T-helper 9 cell (primary cell): ENCODE results near the gene MRPS14.
A peak's percentile ranks its signal among the peaks of the same experiment; 100 is the strongest.

ENCODE experiments used
- DNase-seq: peaks from one replicate; pipeline ENCODE4 v3.0.0-alpha.2; 2020

MRPS14 gene

DNA sequence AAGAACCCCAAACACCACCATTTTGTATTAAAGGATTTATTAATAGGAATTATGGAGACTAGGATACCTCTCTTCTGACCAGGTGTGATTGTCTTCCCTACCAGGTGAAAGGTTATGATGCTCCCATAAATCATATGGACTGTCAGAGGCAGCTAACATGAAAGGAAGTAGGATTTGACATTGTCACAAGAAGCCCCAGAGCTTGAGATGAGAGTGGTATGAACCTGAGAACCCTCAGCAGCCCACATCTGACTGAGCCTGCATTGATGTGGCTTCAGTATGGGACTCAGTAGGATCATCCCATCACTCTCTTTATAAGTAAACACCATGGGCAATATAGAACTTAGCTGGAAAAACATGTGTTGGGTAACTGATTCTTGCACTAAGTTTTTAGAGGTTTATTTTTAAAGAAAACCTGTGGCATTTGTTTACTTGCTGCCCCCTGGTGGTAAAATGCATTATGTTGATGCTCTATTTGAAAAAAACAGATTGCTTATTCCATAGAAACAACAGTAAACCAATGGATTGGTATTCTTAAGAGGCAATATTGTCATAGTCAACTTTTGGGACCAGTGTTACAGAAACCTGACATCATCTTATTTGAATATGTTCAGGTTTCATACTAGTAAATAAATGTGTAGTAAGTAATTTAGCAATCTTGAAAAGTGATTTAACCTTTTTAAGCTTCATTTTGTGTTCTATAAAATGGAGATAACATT lies 40.1 kb downstream of the MRPS14 start:
- peak; percentile 34 for DNase-seq

GRCh38 chr1:174976436-174977108 lies 46.7 kb downstream of the MRPS14 start:
- no peak for DNase-seq

DNA sequence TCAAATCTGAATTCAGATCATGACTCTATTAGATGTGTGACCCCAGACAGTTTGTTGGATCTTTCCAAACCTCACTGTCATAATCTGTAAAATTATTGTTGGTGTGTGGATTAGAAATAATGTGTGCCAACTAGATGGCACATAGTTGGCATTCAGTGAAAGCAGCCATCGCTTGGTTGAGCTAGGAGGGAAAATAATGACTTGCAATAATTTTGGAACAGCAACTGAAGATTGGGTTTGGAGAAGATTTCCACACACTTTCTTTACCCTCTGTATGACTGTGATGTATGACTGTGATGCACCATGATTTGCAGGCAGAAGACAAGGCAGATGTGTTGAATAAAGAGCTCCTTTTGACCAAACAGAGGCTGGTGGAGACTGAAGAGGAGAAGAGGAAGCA lies 47.5 kb downstream of the MRPS14 start:
- no peak for DNase-seq

GRCh38 chr1:174974711-174975119 lies 48.5 kb downstream of the MRPS14 start:
- DNase-seq, result no peak

GRCh38 chr1:174971902-174972301 lies 51.3 kb downstream of the MRPS14 start:
- DNase-seq, result no peak

DNA sequence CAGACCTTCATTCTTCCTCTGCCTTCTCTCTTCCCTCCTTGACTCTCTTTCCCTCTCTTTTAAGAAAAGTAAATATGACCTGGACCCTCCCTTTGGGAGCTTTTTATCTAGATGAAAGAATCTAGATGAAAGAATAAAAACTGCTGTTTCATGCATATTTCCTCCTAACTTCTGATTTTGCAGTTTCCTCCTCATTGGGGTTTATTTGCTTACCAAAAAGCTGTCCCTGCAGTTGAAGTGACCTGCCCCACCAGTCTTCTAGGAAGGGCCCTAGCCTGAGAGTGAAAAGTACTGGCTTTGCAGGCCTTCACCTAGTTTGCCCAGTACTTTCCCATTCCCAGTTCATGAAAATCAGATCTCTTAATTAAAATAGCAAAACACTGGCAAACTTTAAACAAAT lies 51.8 kb downstream of the MRPS14 start:
- DNase-seq, result no peak

DNA sequence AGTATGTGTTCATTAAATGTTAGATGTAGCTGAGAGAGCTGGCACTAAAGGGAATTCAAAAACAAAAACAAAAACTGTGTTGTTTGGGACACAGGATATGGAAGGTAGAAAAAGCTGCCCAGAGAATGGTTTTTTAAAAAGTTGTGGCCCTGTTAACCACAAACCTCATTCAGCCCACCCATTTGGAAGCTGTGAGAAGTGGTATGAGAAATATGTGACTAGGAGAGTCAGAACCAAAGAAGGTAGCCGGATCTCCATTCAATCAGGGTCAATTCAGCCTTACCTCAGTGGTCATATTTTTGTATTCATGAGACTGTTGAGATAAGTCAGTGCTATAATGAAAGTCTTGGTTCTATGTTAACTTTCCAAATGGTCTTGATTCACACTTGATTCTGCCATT lies 53.2 kb downstream of the MRPS14 start:
- no peak for DNase-seq

DNA sequence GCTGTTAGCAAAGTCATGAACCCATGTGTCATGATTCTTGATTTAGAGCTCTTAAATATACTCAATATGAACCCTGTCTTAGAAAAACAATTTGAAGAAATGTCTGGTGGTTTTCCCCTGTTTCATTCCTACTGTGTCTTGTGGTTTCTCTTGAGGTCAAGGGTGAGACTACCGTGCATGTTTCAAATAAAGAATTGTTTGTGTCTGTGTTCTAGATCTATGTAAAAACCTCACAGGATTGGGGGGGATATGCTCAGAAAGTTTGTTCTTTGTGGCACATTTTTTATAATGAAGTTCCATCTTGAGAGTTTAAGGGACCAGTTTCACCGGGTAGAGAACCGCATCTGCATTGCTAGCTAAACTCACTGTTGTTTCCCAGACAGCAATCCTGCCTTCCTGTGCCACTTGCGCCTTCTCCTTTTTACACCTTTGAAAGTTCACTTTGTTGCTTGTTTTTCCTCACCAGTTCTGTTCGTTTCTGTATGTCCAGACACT lies 54.4 kb downstream of the MRPS14 start:
- DNase-seq, result no peak

DNA sequence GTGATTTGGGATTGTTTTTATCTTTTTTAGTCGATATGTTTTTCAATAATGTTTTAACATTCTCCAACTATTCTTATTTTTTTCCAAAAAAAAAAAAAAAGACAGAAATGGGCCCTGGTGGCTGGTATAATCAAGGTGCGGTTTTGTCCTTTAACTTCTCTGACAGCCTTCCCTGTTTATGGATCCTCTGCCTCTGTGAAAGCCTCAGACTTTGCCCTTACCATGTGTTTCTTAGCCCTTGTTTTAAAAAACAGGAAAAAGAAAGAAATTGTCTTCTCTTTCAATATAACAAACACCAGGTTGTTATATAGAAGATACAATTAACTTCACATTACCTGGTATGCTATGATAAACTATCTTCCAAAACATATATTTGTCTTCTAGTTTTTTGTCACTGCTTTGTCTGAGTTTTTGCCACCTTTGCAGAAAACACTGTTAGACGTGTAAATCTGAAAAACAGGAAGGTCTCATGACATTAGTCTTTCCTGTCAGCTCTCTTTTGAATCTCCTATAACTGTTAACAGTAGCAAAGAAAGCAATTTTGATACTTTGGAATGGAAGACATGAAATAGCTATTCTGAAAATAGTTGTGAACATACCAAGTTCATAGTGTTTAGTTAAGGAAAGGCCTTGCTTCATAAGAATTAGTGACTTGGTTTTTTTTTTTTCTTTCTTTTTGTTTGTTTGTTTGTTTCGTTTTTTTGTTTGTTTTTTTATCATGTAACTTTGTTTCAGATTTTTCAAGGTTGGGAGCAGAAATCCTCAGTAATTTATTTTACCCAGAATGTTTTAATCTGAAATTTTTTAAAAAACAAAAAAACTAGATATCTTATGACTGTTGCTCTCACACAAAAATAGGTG lies 55.1 kb downstream of the MRPS14 start:
- no peak for DNase-seq

- DNase-seq, result no peak
Observed at GRCh38 chr1:174966008-174966572, 57.1 kb downstream of the MRPS14 start.

DNA sequence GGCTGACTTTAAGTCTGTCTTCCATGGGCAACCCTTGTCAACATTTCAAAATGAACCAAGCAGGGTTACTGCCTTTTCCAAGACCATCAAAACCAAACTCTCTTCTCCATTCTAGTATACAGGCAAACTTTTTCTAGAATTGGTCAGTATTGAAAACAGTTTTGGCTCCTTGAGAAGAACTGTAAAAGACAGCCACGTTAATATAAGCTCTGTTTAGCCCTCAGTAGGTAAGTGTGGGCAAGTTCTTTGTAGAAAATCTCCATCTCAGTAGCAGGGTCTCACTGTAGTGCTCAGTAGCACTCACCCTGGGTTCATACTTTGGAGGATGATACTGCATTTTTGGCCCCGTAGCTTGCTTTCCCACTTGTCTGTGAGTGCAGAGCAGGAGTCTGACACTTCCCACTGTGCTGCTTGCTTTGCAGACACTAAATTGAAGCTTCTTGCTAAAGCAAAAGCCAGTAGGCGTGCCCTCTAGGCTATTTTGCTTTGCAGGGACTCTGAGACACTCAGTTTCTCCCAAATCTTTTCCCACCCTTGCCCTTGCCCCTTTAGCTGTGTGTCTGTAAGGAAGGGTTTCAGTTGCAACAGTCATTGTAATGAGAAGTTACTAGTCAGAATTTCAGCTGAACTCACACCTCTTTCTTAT lies 57.7 kb downstream of the MRPS14 start:
- peak; percentile 6 for DNase-seq

DNA sequence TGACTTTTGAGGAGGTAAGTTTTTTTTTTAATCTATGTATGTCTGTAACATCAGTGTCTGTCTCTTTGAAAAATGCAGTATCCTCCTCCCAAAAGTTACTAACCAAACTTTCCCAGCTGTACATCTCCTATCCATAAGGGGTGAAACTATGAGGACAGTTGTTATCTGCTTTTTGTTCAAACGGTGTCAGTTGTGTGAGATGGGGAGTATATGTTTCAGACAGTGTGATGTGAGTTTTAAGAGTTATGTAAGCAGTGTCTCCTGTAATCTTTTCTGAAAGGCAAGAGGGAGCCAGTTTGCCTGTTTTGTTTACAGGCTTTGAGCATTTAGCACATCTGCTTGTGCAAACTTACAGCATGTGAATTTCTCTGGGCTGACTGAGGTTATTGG lies 58.3 kb downstream of the MRPS14 start:
- DNase-seq, result no peak

DNA sequence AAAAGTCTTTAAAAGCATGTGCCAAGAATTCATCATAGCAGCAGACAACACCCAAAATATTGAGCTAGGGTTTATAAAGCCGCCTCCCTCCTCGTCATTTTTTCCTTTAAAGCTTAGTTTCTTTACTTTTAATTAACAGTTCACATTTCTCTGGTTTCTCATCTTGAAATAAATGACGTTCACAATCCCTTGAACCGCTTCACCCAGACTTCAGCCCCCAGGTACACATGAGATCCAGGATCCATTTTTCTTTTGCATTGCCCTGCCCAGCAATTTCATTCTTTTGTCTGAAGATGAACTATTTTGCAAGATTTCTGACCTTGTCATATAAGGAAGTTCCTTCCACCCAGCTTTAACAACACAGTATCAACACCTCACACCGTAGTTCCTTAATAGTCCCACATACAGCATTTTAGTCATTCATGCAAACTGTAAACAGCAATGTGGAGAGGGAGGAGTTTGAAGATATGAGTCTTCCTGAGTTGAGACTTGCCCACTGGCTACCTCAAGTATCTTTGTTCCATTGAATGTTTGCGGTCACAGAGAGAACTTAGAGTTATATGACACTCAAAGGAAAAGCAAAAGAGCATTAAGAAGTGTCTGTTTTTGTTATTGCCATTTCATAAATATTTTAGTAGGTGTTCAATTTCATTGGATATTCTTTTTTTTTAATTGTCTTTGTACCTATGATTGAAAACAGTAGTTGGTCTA lies 58.8 kb downstream of the MRPS14 start:
- DNase-seq, result no peak

DNA sequence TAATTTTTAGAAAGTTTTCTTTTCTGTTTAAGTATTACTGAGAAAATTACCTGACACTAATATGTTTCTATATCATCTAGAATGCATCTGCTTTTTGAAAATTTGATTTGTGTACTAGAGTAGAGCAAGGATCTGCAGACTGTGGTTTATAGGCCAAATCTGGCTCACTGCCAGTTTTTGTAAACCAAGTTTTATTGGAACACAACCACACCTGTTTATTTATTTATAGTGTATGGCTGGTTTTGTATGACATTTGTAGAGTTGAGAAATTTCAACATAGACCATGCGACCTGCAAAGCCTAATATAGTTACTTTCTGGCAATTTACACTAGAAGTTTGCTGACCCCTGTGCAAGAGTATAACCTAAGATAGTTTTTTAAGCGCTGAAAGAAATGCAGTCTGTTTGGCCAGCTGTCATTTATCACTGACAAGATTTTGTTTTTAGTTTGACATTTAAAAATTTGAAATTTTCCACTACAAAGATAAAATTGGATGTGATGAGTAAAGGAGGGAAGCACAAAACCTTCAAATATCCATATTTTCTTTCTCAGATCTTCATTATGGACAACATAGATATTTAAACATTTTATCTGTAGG lies 59.6 kb downstream of the MRPS14 start:
- DNase-seq, result no peak
